VCaP (cell line): ENCODE measurements around the gene DIP2B.
"Not testable (repeated sequence)": the region's sequence is repeated elsewhere in the genome, so short reads cannot be mapped to it uniquely, and the experiment has no call there.

Experiments used
- H3K27ac ChIP-seq: fragments of 450-650 bp; 2 replicates; pipeline ENCODE4 v1.5.1; 2017
- CTCF ChIP-seq: fragments of 450-650 bp; conservative IDR thresholded peaks from 2 replicates; pipeline ENCODE4 v1.5.1; 2017; ENCODE audit warnings: mild to moderate bottlenecking, moderate library complexity

The DIP2B gene

GRCh38 chr12:50488801-50489200 lies 16.0 kb upstream of the DIP2B start:
- H3K27ac ChIP-seq = no peak overlapping the region
- TF ChIP-seq CTCF = no peak

- H3K27ac ChIP-seq = not testable (repeated sequence)
Observed at GRCh38 chr12:50498119-50498518, 6.7 kb upstream of the DIP2B start.

- peak overlapping the region; percentile 97 for H3K27ac ChIP-seq
- no peak for TF ChIP-seq CTCF
Observed at GRCh38 chr12:50505675-50506530, 1.1 kb downstream of the DIP2B start.

GRCh38 chr12:50506753-50507473 lies 2.1 kb downstream of the DIP2B start:
- TF ChIP-seq CTCF = no peak
- peak overlapping the region; percentile 97 for H3K27ac ChIP-seq

GRCh38 chr12:50507474-50507838 lies 2.7 kb downstream of the DIP2B start:
- no peak for TF ChIP-seq CTCF
- peak overlapping the region; percentile 97 for H3K27ac ChIP-seq

GRCh38 chr12:50507930-50508329 lies 3.1 kb downstream of the DIP2B start:
- peak overlapping the region; percentile 97 for H3K27ac ChIP-seq
- no peak for TF ChIP-seq CTCF

GRCh38 chr12:50508414-50508813 lies 3.6 kb downstream of the DIP2B start:
- H3K27ac ChIP-seq = peak overlapping the region; percentile 97
- no peak for TF ChIP-seq CTCF
